Measurements from ENCODE around the gene HSD17B3.
"Not testable (repeated sequence)": the region's sequence is repeated elsewhere in the genome, so short reads cannot be mapped to it uniquely, and the experiment has no call there.

The HSD17B3 gene

GRCh38 chr9:96236854-96237550, 65.0 kb downstream of the HSD17B3 start:
- TF ChIP-seq CTCF (conservative IDR thresholded peaks at IDR 0.05; ENCODE audit: low read depth, low read length): no peak
- no peak for DNase-seq (ENCODE audit: low read depth)
- no peak overlapping the region for H3K4me3 ChIP-seq (ENCODE audit: low read length)

GRCh38 chr9:96236337-96236736, 65.6 kb downstream of the HSD17B3 start:
- not testable (repeated sequence) for H3K4me3 ChIP-seq (ENCODE audit: low read length); DNase-seq (ENCODE audit: low read depth)

- no peak for DNase-seq (ENCODE audit: low read depth)
- H3K4me3 ChIP-seq (ENCODE audit: low read length): no peak overlapping the region
- peak; percentile 98 for TF ChIP-seq CTCF (conservative IDR thresholded peaks at IDR 0.05; ENCODE audit: low read depth, low read length)
Measured at GRCh38 chr9:96232539-96233241, 69.3 kb downstream of the HSD17B3 start.

GRCh38 chr9:96232164-96232538, 69.8 kb downstream of the HSD17B3 start:
- DNase-seq (ENCODE audit: low read depth): no peak
- no peak for TF ChIP-seq CTCF (conservative IDR thresholded peaks at IDR 0.05; ENCODE audit: low read depth, low read length)
- H3K4me3 ChIP-seq (ENCODE audit: low read length): no peak overlapping the region

- H3K4me3 ChIP-seq (ENCODE audit: low read length): no peak overlapping the region
- no peak for TF ChIP-seq CTCF (conservative IDR thresholded peaks at IDR 0.05; ENCODE audit: low read depth, low read length)
- no peak for DNase-seq (ENCODE audit: low read depth)
Measured at GRCh38 chr9:96230002-96230401, 72.0 kb downstream of the HSD17B3 start.

GRCh38 chr9:96222132-96222531, 79.8 kb downstream of the HSD17B3 start:
- peak; percentile 65 for TF ChIP-seq CTCF (conservative IDR thresholded peaks at IDR 0.05; ENCODE audit: low read depth, low read length)
- DNase-seq (ENCODE audit: low read depth): no peak
- no peak overlapping the region for H3K4me3 ChIP-seq (ENCODE audit: low read length)

GRCh38 chr9:96219900-96220257, 82.1 kb downstream of the HSD17B3 start:
- no peak for DNase-seq (ENCODE audit: low read depth)
- TF ChIP-seq CTCF (conservative IDR thresholded peaks at IDR 0.05; ENCODE audit: low read depth, low read length): no peak
- no peak overlapping the region for H3K4me3 ChIP-seq (ENCODE audit: low read length)

All from retinal pigment epithelial cell (primary cell).